OCI-LY3 (cell line): ENCODE results near the gene MOCS3.

Source experiments
- H2AFZ ChIP-seq: fragments of 200-600, 300-600 bp; shearing (Covaris generic); 2 replicates; pipeline ENCODE4 v1.6.0; 2014; ENCODE audit warnings: antibody characterized with exemption, low read depth, low read length
- H3K27ac ChIP-seq: fragments of 200-600, 300-600 bp; sonication (generic); 2 replicates; pipeline ENCODE4 v1.5.1; 2014; ENCODE audit warnings: mild to moderate bottlenecking, low read length, moderate library complexity, mixed read lengths
- H3K27me3 ChIP-seq: fragments of 200-600, 300-600 bp; sonication (generic); 2 replicates; pipeline ENCODE4 v1.6.1; 2014; ENCODE audit warnings: low read depth, low read length, mixed read lengths
- H3K36me3 ChIP-seq: fragments of 200-600, 300-600 bp; sonication (generic); replicated peaks from 2 replicates; pipeline ENCODE3; 2014; ENCODE audit warnings: low read depth, low read length, mixed read lengths
- H3K4me1 ChIP-seq: fragments of 300-600, 200-600 bp; sonication (generic); 2 replicates; pipeline ENCODE4 v1.6.1; 2014; ENCODE audit warnings: low read length, mixed read lengths
- H3K4me2 ChIP-seq: fragments of 200-600, 300-600 bp; sonication (generic); 2 replicates; pipeline ENCODE4 v1.6.1; 2014; ENCODE audit warnings: low read length, mixed read lengths
- H3K4me3 ChIP-seq: fragments of 300-600, 200-600 bp; sonication (generic); 2 replicates; pipeline ENCODE4 v1.5.1; 2014; ENCODE audit warnings: antibody characterized with exemption, mild to moderate bottlenecking, low read length, moderate library complexity
- H3K79me2 ChIP-seq: fragments of 300-600, 200-600 bp; shearing (Covaris generic); 2 replicates; pipeline ENCODE4 v1.6.1; 2014; ENCODE audit warnings: mild to moderate bottlenecking, low read length, mixed read lengths
- H3K9ac ChIP-seq: fragments of 300-600, 200-600 bp; shearing (Covaris generic); 2 replicates; pipeline ENCODE4 v1.6.0; 2014; ENCODE audit warnings: mild to moderate bottlenecking, low read length, moderate library complexity
- H3K9me3 ChIP-seq: fragments of 200-600, 300-600 bp; shearing (Covaris generic); 2 replicates; pipeline ENCODE4 v1.6.1; 2014; ENCODE audit warnings: low read length, mixed read lengths; ENCODE audit not compliant: insufficient read depth
- H4K20me1 ChIP-seq: fragments of 200-600, 300-600 bp; sonication (generic); 2 replicates; pipeline ENCODE4 v1.6.1; 2016; ENCODE audit warnings: low read length, mixed read lengths; ENCODE audit not compliant: insufficient read depth
- CTCF ChIP-seq: fragments of 200-600, 300-600 bp; sonication (generic); IDR thresholded peaks from 2 replicates; pipeline ENCODE4 v1.5.1; 2014; ENCODE audit warnings: antibody characterized with exemption, low read length, low read depth
- EZH2phosphoT487 ChIP-seq: fragments of 200-600 bp; shearing (Covaris generic); IDR thresholded peaks from 2 replicates; pipeline ENCODE4 v1.6.1; 2018; ENCODE audit warnings: antibody characterized with exemption, mixed run types, low read depth

MOCS3 gene

DNA sequence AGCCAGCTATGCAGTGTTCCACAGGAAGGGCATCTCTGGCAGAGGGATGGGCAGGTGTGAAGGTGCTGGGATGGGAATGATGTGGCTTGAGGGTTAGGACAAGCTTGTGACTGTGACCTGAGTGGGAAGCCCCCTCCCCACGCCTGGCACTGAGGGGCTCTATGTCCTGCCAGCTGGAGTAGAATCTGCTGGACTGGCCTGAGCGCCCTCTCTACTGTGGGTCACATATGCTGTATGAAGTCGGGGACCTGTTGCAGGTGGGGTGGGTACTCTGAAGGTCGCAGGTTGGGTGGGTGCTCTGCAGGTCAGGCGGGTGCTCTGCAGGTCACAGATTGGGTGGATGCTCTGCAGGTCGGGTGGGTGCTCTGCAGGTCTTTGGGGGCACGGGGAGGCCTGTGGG, 44.0 kb downstream of the MOCS3 start:
- Histone ChIP-seq H4K20me1 (no peaks in the 10 kb centered on the region), H3K27ac (no peak overlapping the region), H3K4me3 (no peak overlapping the region), H2AFZ (no peak overlapping the region), H3K4me2 (no peak overlapping the region), H3K9me3 (no peaks in the 10 kb centered on the region), H3K9ac (no peak overlapping the region), H3K36me3 (no peaks in the 10 kb centered on the region), H3K4me1 (no peaks in the 10 kb centered on the region), H3K27me3 (peaks cover 52% of the 10 kb centered on the region), H3K79me2 (no peaks in the 10 kb centered on the region)
- TF ChIP-seq CTCF (no peak), EZH2phosphoT487 (no peak)

- Histone ChIP-seq H3K4me1 (no peaks in the 10 kb centered on the region), H3K9ac (no peak overlapping the region), H3K9me3 (no peaks in the 10 kb centered on the region), H3K4me3 (no peak overlapping the region), H4K20me1 (no peaks in the 10 kb centered on the region), H3K27ac (no peak overlapping the region), H2AFZ (no peak overlapping the region), H3K79me2 (no peaks in the 10 kb centered on the region), H3K4me2 (no peak overlapping the region), H3K36me3 (no peaks in the 10 kb centered on the region), H3K27me3 (peaks cover 46% of the 10 kb centered on the region)
- no peak for TF ChIP-seq EZH2phosphoT487
- TF ChIP-seq CTCF, result no peak
Measured at GRCh38 chr20:51003753-51004152, 45.1 kb downstream of the MOCS3 start.

DNA sequence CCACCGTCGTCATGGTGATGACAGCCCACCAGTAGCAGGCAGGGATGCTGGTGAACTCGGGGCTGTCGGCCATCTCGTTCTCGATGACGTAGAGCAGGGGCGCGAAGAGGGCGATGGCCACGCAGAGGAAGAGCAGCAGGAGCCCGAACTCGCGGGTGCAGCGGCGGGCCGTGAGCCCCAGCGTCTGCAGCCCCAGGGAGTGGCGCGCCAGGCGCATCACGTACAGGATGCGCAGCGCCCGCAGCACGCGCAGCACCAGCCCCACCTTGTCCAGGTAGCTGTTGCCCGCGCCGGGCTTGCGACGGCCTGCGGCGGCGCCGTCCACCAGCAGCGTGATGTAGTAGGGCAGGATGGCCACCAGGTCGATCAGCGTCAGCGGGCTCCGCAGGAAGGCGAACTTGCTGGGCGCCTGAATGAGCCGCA, 45.7 kb downstream of the MOCS3 start:
- no peak overlapping the region for H3K4me3 ChIP-seq
- no peak overlapping the region for H3K9ac ChIP-seq
- no peaks in the 10 kb centered on the region for H3K4me1 ChIP-seq
- peaks cover 40% of the 10 kb centered on the region for H3K27me3 ChIP-seq
- no peaks in the 10 kb centered on the region for H3K9me3 ChIP-seq
- no peaks in the 10 kb centered on the region for H3K36me3 ChIP-seq
- no peak overlapping the region for H3K27ac ChIP-seq
- no peak overlapping the region for H2AFZ ChIP-seq
- H3K4me2 ChIP-seq, result no peak overlapping the region
- H4K20me1 ChIP-seq, result no peaks in the 10 kb centered on the region
- H3K79me2 ChIP-seq, result no peaks in the 10 kb centered on the region
- TF ChIP-seq EZH2phosphoT487 (no peak), CTCF (no peak)

- peaks cover 36% of the 10 kb centered on the region for H3K27me3 ChIP-seq
- no peak overlapping the region for H2AFZ ChIP-seq
- no peaks in the 10 kb centered on the region for H3K79me2 ChIP-seq
- no peak overlapping the region for H3K27ac ChIP-seq
- TF ChIP-seq CTCF, result no peak
- no peak for TF ChIP-seq EZH2phosphoT487
- H3K9me3 ChIP-seq, result no peaks in the 10 kb centered on the region
- no peaks in the 10 kb centered on the region for H4K20me1 ChIP-seq
- no peak overlapping the region for H3K4me3 ChIP-seq
- no peak overlapping the region for H3K9ac ChIP-seq
- no peaks in the 10 kb centered on the region for H3K4me1 ChIP-seq
- H3K4me2 ChIP-seq, result no peak overlapping the region
- H3K36me3 ChIP-seq, result no peaks in the 10 kb centered on the region
Measured at GRCh38 chr20:51004781-51005180, 46.2 kb downstream of the MOCS3 start.
